ENCODE data around the gene TFAP2B.

Gene TFAP2B

GRCh38 chr6:50847890-50848594, 29.4 kb downstream of the TFAP2B start:
- no peak for DNase-seq

DNA sequence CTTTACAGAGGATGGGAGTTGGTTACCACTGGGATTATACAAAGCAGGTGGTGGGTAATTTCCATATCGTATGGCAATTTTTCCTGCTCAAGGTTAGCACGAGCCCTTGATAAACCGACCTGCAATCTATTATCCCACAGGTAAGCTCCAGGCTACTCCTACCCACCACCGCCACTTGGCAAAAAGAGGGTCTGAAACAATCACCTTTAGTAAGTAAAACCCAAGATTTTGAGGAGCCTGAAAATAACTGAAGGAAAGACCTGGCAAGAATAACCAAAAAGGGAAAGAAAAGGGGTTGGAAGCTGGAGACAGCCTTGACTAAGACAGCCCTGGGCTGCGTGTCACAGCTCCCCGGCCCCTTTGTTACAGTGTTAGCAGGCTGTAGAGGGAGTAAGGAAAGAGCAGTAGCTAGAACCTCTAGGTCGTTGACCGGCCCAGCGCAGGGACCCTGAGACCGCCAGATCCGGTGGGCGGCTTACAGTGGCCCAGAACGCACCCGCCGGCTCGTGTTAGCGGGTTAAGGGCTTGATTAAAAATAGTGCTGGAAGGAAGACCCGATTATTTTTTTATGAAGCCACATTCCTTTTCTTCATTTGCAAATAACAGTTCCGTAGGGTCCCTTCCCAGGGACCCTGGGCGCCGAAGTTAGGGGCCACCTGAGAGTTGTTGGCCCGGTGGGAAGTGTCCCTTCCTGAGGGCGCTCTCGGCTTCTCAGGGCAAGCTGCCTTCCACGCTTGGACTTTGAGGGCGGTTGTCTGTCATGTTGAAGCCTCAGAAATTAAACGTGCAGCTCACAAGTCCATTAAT, 30.5 kb downstream of the TFAP2B start:
- no peak for DNase-seq

DNA sequence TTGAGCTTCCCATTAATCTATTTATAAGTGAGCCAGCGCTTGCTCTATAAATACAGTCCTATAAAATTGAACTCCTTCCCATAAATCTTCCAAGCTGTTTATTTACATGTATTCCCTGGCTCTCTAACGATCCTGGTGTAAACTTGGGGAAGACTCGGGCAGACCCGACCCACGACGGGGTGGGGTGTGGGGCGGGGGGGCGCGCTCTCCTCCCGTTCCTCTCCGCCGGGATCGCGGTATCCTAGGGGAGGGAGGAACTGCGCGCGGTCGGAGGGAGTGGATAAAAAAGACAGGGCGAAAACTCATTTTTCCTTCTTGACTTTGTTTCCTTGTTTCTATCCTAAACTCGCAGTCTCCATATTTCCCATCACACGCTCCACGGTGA, 31.1 kb downstream of the TFAP2B start:
- no peak for DNase-seq

DNA sequence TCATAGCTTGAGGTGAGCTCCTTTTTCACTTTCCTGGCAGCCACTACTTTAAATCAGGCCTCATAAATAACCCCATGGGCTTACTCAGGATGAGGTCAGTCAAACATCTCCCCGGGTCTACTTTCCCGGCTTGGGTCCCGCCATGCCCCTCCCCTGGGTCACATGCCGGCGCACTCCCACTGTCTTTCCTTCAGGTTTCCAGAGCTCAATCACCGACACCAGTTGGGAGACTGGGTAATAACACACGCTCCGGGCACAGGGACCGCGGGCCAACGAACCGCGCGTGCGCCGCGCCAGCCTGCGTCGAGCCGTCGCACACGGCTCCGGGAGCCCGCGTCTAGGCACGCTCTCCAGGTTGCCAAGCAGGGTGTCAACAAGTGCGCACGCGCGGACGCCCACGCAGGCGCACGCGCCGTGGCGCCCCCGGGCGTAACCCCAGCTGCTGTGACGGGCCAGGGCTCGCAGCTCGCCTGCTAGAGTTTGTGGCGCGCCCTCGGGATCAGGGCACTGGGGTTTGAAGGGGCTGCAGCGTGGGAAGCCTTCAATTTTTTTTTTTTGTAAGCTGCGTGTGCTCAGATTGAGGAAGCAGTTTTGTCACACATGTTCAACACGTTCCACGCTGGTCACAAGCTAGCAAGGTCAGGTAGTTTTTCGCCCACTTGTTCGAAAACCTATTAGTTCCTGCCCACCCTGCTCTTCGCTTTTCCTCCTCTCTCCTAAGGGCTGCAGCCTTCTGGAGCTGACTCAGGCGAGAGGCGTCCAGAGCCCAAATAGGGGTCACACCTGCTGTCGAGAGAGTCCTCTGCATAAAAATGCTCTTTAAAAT, 31.8 kb downstream of the TFAP2B start:
- no peak for DNase-seq

- DNase-seq = no peak
These were observed 32.6 kb downstream of the TFAP2B start for GRCh38 chr6:50851049-50851845.

GRCh38 chr6:50853939-50854338, 35.3 kb downstream of the TFAP2B start:
- no peak for DNase-seq

GRCh38 chr6:50861692-50862091, 43.0 kb downstream of the TFAP2B start:
- DNase-seq = no peak

DNA sequence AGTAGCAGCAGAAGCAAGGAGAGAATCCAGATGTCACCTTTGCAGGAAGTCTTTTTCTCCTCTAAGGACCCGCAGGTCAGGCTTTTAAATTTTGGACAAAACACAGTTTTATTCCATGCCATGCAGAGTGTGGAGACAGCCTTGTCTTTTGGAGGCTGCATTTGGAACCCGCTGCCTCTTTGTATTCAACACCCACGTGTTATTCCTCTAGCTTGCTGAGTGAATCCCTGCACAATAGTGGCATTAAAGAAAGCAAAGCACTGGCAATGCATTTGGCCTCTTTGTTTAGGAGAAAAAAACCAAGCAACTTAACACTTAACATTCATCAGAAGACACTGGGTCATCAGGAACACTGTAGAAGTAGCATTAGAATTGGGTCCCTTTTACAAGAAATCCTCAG, 43.5 kb downstream of the TFAP2B start:
- peak in 1 of 58 donors; percentile 2 for DNase-seq

GRCh38 chr6:50864601-50865000, 45.9 kb downstream of the TFAP2B start:
- no peak for DNase-seq

- DNase-seq = no peak
These were observed 49.8 kb downstream of the TFAP2B start for GRCh38 chr6:50868466-50868865.

GRCh38 chr6:50873167-50873566, 54.5 kb downstream of the TFAP2B start:
- no peak for DNase-seq

DNA sequence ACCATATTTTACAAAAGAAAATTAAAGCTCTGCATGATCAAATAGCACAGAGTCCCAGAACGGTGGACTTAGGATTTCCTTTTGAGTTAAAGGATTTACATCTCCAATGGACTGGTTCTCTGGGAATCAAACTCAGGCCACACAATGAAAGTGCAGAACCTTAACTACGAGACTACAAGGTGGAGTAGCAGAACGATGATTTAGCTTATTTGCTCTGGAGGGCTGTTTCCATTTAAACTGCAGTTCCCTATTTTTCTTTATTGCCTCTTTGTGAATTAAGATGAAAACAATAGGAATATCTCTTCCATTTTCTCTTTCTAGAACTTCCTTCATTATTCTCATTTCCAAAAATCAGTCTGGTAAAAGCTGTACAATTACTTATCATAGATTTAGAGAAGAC, 65.7 kb downstream of the TFAP2B start:
- DNase-seq = no peak

DNA sequence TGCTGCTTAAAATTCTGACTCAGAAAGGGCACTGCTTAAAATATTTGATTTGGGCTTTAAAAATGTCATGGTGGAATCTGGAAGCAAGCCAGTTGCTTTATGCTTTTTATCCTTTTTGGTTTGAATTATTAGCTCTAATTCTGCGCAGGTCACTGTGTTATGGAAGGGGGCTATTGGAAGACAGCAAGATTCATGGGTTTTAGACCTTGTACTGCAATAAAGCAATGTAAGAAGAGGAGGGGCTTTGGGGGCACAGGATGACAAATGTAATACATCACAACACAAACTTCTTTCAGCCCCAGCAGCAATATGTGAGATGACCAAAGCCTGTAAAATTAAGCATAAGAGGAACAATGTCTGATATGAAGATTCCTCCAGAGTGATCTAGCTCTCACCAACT, 68.4 kb downstream of the TFAP2B start:
- no peak for DNase-seq

GRCh38 chr6:50889497-50889896, 70.8 kb downstream of the TFAP2B start:
- DNase-seq = no peak

DNA sequence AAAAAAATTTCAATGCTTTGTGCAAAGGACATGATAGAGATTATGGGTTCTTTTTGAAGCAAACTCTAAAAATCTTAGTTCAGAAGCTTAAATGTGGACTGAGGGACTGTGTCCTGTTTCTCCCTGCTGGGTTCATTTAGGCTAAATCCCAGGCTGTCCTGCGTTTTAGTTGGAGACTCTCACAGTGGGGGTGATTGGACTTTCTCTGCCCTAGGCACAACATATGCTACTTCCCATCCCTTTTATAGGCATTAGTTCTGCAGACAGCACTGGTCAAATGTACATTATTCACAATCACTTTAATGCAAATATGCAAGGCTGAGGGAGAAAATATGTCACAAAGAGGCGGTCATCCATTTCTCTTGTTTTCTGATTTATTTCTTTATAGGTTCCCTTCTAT, 71.3 kb downstream of the TFAP2B start:
- DNase-seq = no peak

- no peak for DNase-seq
These were observed 71.9 kb downstream of the TFAP2B start for GRCh38 chr6:50890579-50890978.

DNA sequence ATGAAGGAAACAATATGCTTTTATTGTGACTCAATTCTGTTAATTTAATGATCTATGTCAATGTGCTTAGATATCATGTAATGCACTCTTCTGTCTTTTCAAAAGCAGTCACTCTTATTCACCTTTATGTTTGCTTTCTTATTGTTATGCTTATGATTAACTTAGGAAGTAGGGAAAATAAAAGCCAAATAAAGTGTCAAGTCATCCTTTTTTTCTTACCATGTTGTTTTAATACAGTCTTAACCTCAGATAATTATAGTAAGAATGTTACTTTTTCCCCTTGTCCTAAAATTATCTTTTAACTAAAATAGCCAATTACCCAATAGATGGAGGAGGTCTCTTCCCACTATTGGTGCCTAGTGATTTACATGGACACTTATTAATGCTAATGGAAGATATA, 72.6 kb downstream of the TFAP2B start:
- DNase-seq = no peak
